Stimulated activated effector memory CD8-positive, alpha-beta T cell treated with anti-CD3 and anti-CD28 coated beads, Interleukin-12 subunit alpha, Interleukin-12 subunit beta, amount 100 ng/mL, for 72 hours (primary cell): ENCODE data around the gene FAF1.
"Not testable (repeated sequence)": the region's sequence is repeated elsewhere in the genome, so short reads cannot be mapped to it uniquely, and the experiment has no call there.

ENCODE experiments used
- ATAC-seq: fragments of 150-1000 bp; cut with Tn5 transposase; 2 replicates; pipeline ENCODE4 v1.10.0; 2021
- DNase-seq, 2 donors: peaks; one replicate each; pipeline ENCODE4 v3.0.0; 2021 to 2022; ENCODE audit warnings: low spot score in 2 of 2
- H3K27ac Mint-ChIP-seq: one replicate; pipeline ENCODE4 v1.8.0; 2022; ENCODE audit warnings: mild to moderate bottlenecking, mixed read lengths
- H3K36me3 Mint-ChIP-seq: one replicate; pipeline ENCODE4 v1.8.0; 2022; ENCODE audit warnings: mild to moderate bottlenecking, mixed read lengths
- H3K4me1 Mint-ChIP-seq: one replicate; pipeline ENCODE4 v1.8.0; 2022; ENCODE audit warnings: mixed read lengths
- H3K4me3 Mint-ChIP-seq: one replicate; pipeline ENCODE4 v1.8.0; 2022; ENCODE audit warnings: mild to moderate bottlenecking, mixed read lengths
- H3K9me3 Mint-ChIP-seq: one replicate; pipeline ENCODE4 v1.8.0; 2022; ENCODE audit warnings: mixed read lengths

FAF1 gene

GRCh38 chr1:50949286-50949982 is 10.6 kb downstream of the FAF1 start:
- no peak overlapping the region for H3K27ac Mint-ChIP-seq
- no peak for ATAC-seq
- H3K36me3 Mint-ChIP-seq = peaks cover 10% of the 10 kb centered on the region
- peaks cover 28% of the 10 kb centered on the region for H3K4me1 Mint-ChIP-seq
- H3K9me3 Mint-ChIP-seq = no peaks in the 10 kb centered on the region
- no peak overlapping the region for H3K4me3 Mint-ChIP-seq
- no peak for DNase-seq

- ATAC-seq = no peak
- Mint-ChIP-seq H3K4me3 (no peak overlapping the region), H3K9me3 (no peaks in the 10 kb centered on the region), H3K36me3 (no peaks in the 10 kb centered on the region), H3K4me1 (peaks cover 35% of the 10 kb centered on the region), H3K27ac (no peak overlapping the region)
- no peak for DNase-seq
Measured at GRCh38 chr1:50942334-50942733, 17.7 kb downstream of the FAF1 start.

GRCh38 chr1:50940291-50940690 is 19.8 kb downstream of the FAF1 start:
- Mint-ChIP-seq H3K27ac (no peak overlapping the region), H3K4me3 (no peak overlapping the region), H3K36me3 (no peaks in the 10 kb centered on the region), H3K4me1 (peaks cover 38% of the 10 kb centered on the region), H3K9me3 (no peaks in the 10 kb centered on the region)
- DNase-seq = no peak
- ATAC-seq = no peak

GRCh38 chr1:50936321-50936720 is 23.7 kb downstream of the FAF1 start:
- Mint-ChIP-seq H3K4me3 (no peak overlapping the region), H3K27ac (no peak overlapping the region), H3K36me3 (no peaks in the 10 kb centered on the region), H3K4me1 (peaks cover 15% of the 10 kb centered on the region), H3K9me3 (no peaks in the 10 kb centered on the region)
- no peak for DNase-seq
- no peak for ATAC-seq

- H3K9me3 Mint-ChIP-seq, DNase-seq, H3K4me3 Mint-ChIP-seq, H3K36me3 Mint-ChIP-seq, H3K27ac Mint-ChIP-seq, ATAC-seq: not testable (repeated sequence)
- H3K4me1 Mint-ChIP-seq = peaks cover 21% of the 10 kb centered on the region
Measured at GRCh38 chr1:50935276-50935675, 24.8 kb downstream of the FAF1 start.

- Mint-ChIP-seq H3K4me1 (peaks cover 25% of the 10 kb centered on the region), H3K4me3 (no peak overlapping the region), H3K36me3 (no peaks in the 10 kb centered on the region), H3K9me3 (no peaks in the 10 kb centered on the region), H3K27ac (no peak overlapping the region)
- ATAC-seq (no peak), DNase-seq (no peak)
Measured at GRCh38 chr1:50934838-50935237, 25.2 kb downstream of the FAF1 start.

GRCh38 chr1:50933770-50934169 is 26.3 kb downstream of the FAF1 start:
- not testable (repeated sequence) for H3K27ac Mint-ChIP-seq, H3K9me3 Mint-ChIP-seq, ATAC-seq, H3K4me3 Mint-ChIP-seq, H3K36me3 Mint-ChIP-seq, DNase-seq
- peaks cover 30% of the 10 kb centered on the region for H3K4me1 Mint-ChIP-seq

GRCh38 chr1:50932043-50932442 is 28.0 kb downstream of the FAF1 start:
- DNase-seq, H3K9me3 Mint-ChIP-seq, ATAC-seq, H3K36me3 Mint-ChIP-seq, H3K27ac Mint-ChIP-seq, H3K4me3 Mint-ChIP-seq: not testable (repeated sequence)
- peaks cover 30% of the 10 kb centered on the region for H3K4me1 Mint-ChIP-seq

GRCh38 chr1:50930965-50931737 is 28.9 kb downstream of the FAF1 start:
- Mint-ChIP-seq H3K36me3 (no peaks in the 10 kb centered on the region), H3K4me3 (no peak overlapping the region), H3K4me1 (peaks cover 21% of the 10 kb centered on the region), H3K9me3 (no peaks in the 10 kb centered on the region), H3K27ac (no peak overlapping the region)
- ATAC-seq (no peak), DNase-seq (no peak)

- H3K9me3 Mint-ChIP-seq = no peaks in the 10 kb centered on the region
- H3K36me3 Mint-ChIP-seq = no peaks in the 10 kb centered on the region
- peaks cover 22% of the 10 kb centered on the region for H3K4me1 Mint-ChIP-seq
- ATAC-seq (peak; percentile 61), DNase-seq (no peak)
- H3K27ac Mint-ChIP-seq = no peak overlapping the region
- H3K4me3 Mint-ChIP-seq = no peak overlapping the region
Measured at GRCh38 chr1:50930193-50930592, 29.9 kb downstream of the FAF1 start.

- H3K27ac Mint-ChIP-seq = no peak overlapping the region
- H3K36me3 Mint-ChIP-seq = no peaks in the 10 kb centered on the region
- H3K4me1 Mint-ChIP-seq = peaks cover 29% of the 10 kb centered on the region
- no peaks in the 10 kb centered on the region for H3K9me3 Mint-ChIP-seq
- DNase-seq (no peak), ATAC-seq (no peak)
- H3K4me3 Mint-ChIP-seq = no peak overlapping the region
Measured at GRCh38 chr1:50929376-50929958, 30.6 kb downstream of the FAF1 start.

- no peak for DNase-seq
- H3K36me3 Mint-ChIP-seq = no peaks in the 10 kb centered on the region
- peaks cover 28% of the 10 kb centered on the region for H3K4me1 Mint-ChIP-seq
- no peak overlapping the region for H3K27ac Mint-ChIP-seq
- no peak overlapping the region for H3K4me3 Mint-ChIP-seq
- peaks cover 7% of the 10 kb centered on the region for H3K9me3 Mint-ChIP-seq
- no peak for ATAC-seq
Measured at GRCh38 chr1:50923564-50923963, 36.5 kb downstream of the FAF1 start.

GRCh38 chr1:50921029-50921428 is 39.0 kb downstream of the FAF1 start:
- no peak for ATAC-seq
- peaks cover 44% of the 10 kb centered on the region for H3K4me1 Mint-ChIP-seq
- H3K9me3 Mint-ChIP-seq = peaks cover 7% of the 10 kb centered on the region
- no peak for DNase-seq
- H3K4me3 Mint-ChIP-seq = no peak overlapping the region
- no peak overlapping the region for H3K27ac Mint-ChIP-seq
- H3K36me3 Mint-ChIP-seq = no peaks in the 10 kb centered on the region

GRCh38 chr1:50920409-50920808 is 39.7 kb downstream of the FAF1 start:
- ATAC-seq = no peak
- Mint-ChIP-seq H3K4me3 (no peak overlapping the region), H3K4me1 (peaks cover 41% of the 10 kb centered on the region), H3K27ac (no peak overlapping the region), H3K9me3 (peaks cover 7% of the 10 kb centered on the region), H3K36me3 (no peaks in the 10 kb centered on the region)
- no peak for DNase-seq

- H3K4me3 Mint-ChIP-seq = no peak overlapping the region
- H3K4me1 Mint-ChIP-seq = peaks cover 30% of the 10 kb centered on the region
- no peaks in the 10 kb centered on the region for H3K36me3 Mint-ChIP-seq
- ATAC-seq = no peak
- no peak overlapping the region for H3K27ac Mint-ChIP-seq
- no peaks in the 10 kb centered on the region for H3K9me3 Mint-ChIP-seq
- no peak for DNase-seq
Measured at GRCh38 chr1:50917138-50918137, 42.6 kb downstream of the FAF1 start.
